ENCODE measurements around the gene CASP5. TPM values are rescaled to one million over a fixed set of nuclear protein-coding genes. Genes with fewer than 3 reads are reported as not detected.
"Not testable (repeated sequence)": the region's sequence is repeated elsewhere in the genome, so short reads cannot be mapped to it uniquely, and the experiment has no call there.

Gene CASP5
- total RNA-seq, 6 donors from 2014 or later: 1.0 to 4.1 (median 3.2) TPM; not detected in 2

DNA sequence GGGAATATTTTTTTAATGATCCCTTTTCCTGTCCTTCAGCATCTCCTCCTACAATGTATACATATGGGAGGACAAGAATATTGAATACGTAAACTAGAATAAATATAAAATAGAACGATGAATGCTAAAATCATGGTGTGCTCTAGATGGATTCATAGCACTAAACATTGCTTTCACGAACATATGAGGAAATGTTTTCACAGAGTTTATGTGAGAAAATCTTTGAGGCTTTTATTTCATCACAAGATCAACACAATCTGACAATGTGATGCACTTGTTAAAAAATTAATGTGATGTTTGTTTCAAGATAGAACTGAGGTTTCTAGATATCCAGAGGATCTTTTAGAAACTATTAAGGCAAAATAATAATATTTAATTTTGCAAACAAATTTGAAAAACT lies 19.2 kb upstream of the CASP5 start:
- no peaks in the 10 kb centered on the region for H3K9me3 ChIP-seq
- DNase-seq (no peak), ATAC-seq (ENCODE audit: low FRiP score in 2 of 2) (no peak)
- H3K4me3 ChIP-seq: peak overlapping the region in 1 of 4 donors; percentile 57
- WGBS, 2 donors: 41 to 60% methylated on average over 3 of the region's 3 CpGs
- no peak for TF ChIP-seq POLR2AphosphoS5 (IDR thresholded peaks at IDR 0.05)
- no peak for TF ChIP-seq EP300 (IDR thresholded peaks at IDR 0.05)
- TF ChIP-seq, protein P1, sequence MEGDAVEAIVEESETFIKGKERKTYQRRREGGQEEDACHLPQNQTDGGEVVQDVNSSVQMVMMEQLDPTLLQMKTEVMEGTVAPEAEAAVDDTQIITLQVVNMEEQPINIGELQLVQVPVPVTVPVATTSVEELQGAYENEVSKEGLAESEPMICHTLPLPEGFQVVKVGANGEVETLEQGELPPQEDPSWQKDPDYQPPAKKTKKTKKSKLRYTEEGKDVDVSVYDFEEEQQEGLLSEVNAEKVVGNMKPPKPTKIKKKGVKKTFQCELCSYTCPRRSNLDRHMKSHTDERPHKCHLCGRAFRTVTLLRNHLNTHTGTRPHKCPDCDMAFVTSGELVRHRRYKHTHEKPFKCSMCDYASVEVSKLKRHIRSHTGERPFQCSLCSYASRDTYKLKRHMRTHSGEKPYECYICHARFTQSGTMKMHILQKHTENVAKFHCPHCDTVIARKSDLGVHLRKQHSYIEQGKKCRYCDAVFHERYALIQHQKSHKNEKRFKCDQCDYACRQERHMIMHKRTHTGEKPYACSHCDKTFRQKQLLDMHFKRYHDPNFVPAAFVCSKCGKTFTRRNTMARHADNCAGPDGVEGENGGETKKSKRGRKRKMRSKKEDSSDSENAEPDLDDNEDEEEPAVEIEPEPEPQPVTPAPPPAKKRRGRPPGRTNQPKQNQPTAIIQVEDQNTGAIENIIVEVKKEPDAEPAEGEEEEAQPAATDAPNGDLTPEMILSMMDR (IDR thresholded peaks at IDR 0.05): no peak
- no peak for TF ChIP-seq POLR2A (IDR thresholded peaks at IDR 0.05)
- H3K27ac ChIP-seq: peak overlapping the region in 2 of 4 donors; percentile 19 to 87
- H3K36me3 ChIP-seq: no peaks in the 10 kb centered on the region
- peaks cover 24 to 34% (median 30%) of the 10 kb centered on the region in 4 donors for H3K4me1 ChIP-seq
- H3K27me3 ChIP-seq: no peaks in the 10 kb centered on the region

DNA sequence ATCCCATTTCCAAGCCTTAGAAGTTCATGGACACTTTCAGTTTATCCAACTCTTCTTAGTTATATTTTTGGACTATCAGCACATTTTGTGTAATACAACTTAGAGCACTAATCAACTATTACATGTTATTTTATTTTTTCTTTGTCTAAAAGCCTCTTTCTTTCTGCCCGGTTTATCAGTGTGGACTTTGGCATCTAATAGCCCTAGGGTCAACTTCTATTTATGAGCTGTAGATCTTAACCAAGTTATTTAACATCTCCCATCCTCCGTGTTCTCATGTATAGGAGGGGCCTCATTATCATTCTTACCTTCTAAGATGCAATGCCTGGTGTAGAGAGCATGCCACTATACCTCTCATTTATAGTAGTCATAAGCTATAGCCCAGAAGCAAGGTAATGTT lies 17.7 kb upstream of the CASP5 start:
- no peak overlapping the region for H3K27ac ChIP-seq
- TF ChIP-seq POLR2A (IDR thresholded peaks at IDR 0.05) (no peak), EP300 (IDR thresholded peaks at IDR 0.05) (no peak), POLR2AphosphoS5 (IDR thresholded peaks at IDR 0.05) (no peak)
- TF ChIP-seq, protein P1 (IDR thresholded peaks at IDR 0.05): no peak
- H3K9me3 ChIP-seq: no peaks in the 10 kb centered on the region
- H3K36me3 ChIP-seq: no peaks in the 10 kb centered on the region
- no peaks in the 10 kb centered on the region for H3K27me3 ChIP-seq
- ATAC-seq (ENCODE audit: low FRiP score in 2 of 2): no peak
- DNase-seq: no peak
- H3K4me1 ChIP-seq: peaks cover 13 to 23% (median 20%) of the 10 kb centered on the region in 4 donors
- no peak overlapping the region for H3K4me3 ChIP-seq
- WGBS, 2 donors: 75 to 100% methylated on average over 2 of the region's 2 CpGs

DNA sequence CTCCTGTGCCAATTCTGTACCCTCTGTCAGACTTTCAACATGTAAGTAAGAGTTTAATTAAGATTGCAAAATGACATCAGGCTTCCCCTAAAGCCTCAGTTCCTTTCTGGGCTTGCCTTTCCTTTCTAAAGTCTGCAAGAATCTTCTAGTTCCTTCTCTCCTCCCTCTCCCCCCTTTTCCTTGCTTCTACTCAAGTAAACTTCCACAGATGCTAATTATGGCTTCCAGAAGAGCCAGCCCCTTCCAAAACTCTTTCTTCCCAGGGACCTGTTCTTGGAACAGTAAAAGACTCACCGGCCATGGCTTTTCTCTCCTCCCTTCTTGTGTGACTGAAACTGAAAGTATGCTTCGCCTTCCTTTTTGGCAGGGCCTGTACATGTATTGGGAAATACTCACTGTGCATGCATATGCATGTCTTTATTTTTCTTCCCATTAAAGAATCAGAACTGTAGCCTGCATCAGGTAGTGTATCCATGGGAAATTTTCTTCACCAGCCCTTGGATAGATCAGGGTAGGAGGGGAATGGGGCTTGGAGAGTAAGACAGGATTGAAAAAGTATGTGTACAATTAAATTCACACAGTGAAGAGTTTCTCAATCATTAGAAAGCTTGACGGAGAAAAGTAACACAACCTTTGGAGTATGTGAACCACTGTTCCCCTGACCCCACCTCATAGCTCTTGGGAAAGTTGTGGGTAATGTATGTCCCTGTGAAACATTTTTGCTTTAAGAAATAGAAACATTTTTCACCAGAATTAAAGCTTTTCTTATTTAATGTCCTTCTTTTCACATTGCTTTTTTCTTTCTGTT lies 12.0 kb upstream of the CASP5 start, which contains the start of gene CASP1:
CASP1 (minus strand) TSS at position 332 of the 808 bp plus-strand sequence; CDS start at position 301, 31 bp downstream.
- Histone ChIP-seq H3K9me3 (no peaks in the 10 kb centered on the region), H3K27ac (peak within 1 kb of the TSS; percentile 74 to 89 (median 82)), H3K4me3 (peak within 1 kb of the TSS; percentile 18 to 58 (median 46)), H3K27me3 (no peaks in the 10 kb centered on the region), H3K36me3 (peaks cover 2 to 11% (median 10%) of the 10 kb centered on the region in 4 donors), H3K4me1 (peaks cover 18 to 33% (median 28%) of the 10 kb centered on the region in 4 donors)
- DNase-seq: peak in 1 of 2 donors; percentile 73
- 2 to 13% methylated on average over 3 of the region's 3 CpGs for WGBS, 2 donors
- ATAC-seq (ENCODE audit: low FRiP score in 2 of 2): peak; percentile 79 to 92
- TF ChIP-seq POLR2AphosphoS5 (IDR thresholded peaks at IDR 0.05) (peak in 1 of 2 donors; percentile 57), POLR2A (IDR thresholded peaks at IDR 0.05) (peak in 1 of 4 donors; percentile 68), EP300 (IDR thresholded peaks at IDR 0.05) (no peak)
- TF ChIP-seq, protein P1 (IDR thresholded peaks at IDR 0.05): no peak

DNA sequence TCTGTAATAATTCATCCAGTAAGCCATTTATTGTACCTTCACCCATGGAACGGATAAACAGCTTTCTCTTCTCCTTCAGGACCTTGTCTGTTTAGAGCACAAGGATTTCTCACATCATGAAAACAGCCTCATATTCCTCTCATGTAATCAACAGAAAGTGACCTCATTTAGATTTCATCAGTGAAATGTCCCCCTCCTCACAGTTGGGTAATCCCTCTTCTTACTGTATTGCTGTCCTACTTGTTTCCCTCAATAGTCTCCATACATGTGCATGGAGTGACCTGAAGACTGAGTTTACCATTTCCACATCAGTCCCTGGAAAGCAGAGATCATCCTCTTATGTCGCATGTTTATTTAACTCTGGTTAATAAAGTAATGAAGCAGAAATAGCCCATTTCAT lies 11.4 kb upstream of the CASP5 start:
- not testable (repeated sequence) for H3K27me3 ChIP-seq; DNase-seq; H3K9me3 ChIP-seq; ATAC-seq (ENCODE audit: low FRiP score in 2 of 2)
- WGBS, 2 donors: 14% methylated on average over 2 of the region's 2 CpGs
- Histone ChIP-seq H3K36me3 (peaks cover 5 to 17% (median 15%) of the 10 kb centered on the region in 4 donors), H3K27ac (peak overlapping the region; percentile 74 to 89 (median 82)), H3K4me3 (peak overlapping the region; percentile 18 to 58 (median 46)), H3K4me1 (peaks cover 18 to 33% (median 28%) of the 10 kb centered on the region in 4 donors)

DNA sequence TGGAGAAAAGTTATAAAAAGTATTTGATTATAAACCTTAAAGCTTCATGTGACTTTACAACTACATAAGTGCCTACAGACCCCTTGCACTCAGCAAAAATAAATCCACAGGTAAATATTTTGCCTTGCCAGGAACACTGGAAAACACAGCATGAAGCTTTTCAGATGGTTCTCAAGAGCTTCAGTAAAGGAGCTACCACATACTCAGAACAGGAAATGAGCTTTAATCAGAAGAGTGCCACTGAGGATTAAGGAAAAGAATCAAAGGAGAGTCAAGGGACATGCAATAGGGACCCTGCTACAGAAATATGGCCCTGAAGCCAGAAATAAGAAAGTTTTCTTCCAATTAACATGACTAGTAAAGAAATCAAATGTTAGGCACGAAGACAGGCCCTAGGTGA lies 10.8 kb upstream of the CASP5 start:
- Histone ChIP-seq H3K27ac (peak overlapping the region; percentile 74 to 89 (median 82)), H3K4me1 (peaks cover 18 to 33% (median 28%) of the 10 kb centered on the region in 4 donors), H3K9me3 (no peaks in the 10 kb centered on the region), H3K27me3 (no peaks in the 10 kb centered on the region), H3K4me3 (peak overlapping the region in 3 of 4 donors; percentile 38 to 58 (median 54)), H3K36me3 (peaks cover 5 to 23% (median 15%) of the 10 kb centered on the region in 4 donors)
- ATAC-seq (ENCODE audit: low FRiP score in 2 of 2): no peak
- 71 to 76% methylated on average over 1 of the region's 1 CpG for WGBS, 2 donors
- DNase-seq: no peak
- TF ChIP-seq, protein P1 (IDR thresholded peaks at IDR 0.05): no peak
- no peak for TF ChIP-seq EP300 (IDR thresholded peaks at IDR 0.05)
- no peak for TF ChIP-seq POLR2A (IDR thresholded peaks at IDR 0.05)
- TF ChIP-seq POLR2AphosphoS5 (IDR thresholded peaks at IDR 0.05): no peak
